Upper lobe of left lung (tissue), 6 donors: Measurements from ENCODE around the gene RAB11FIP3. TPM values are rescaled to one million over a fixed set of nuclear protein-coding genes. Genes with fewer than 3 reads are reported as not detected.

Experiments used
- ATAC-seq, 2 donors: fragments of 200-7000 bp; cut with Tn5 transposase; one replicate each; pipeline ENCODE4 v1.9.1; 2022; ENCODE audit warnings: mild to moderate bottlenecking in 2 of 2, moderate library complexity in 2 of 2; ENCODE audit not compliant: low FRiP score in 2 of 2
- DNase-seq, 2 donors: peaks; one replicate each; pipeline ENCODE4 v3.0.0-alpha.2; 2019 to 2020
- H3K27ac ChIP-seq, 4 donors: fragments of 200-600 bp; sonication (generic); one replicate each; pipeline ENCODE4 v1.5.1; 2016 to 2019
- H3K27me3 ChIP-seq, 4 donors: fragments of 200-600 bp; sonication (generic); one replicate each; pipeline ENCODE4 v1.5.1; 2017 to 2019
- H3K36me3 ChIP-seq, 4 donors: fragments of 200-600 bp; sonication (generic); one replicate each; pipeline ENCODE4 v1.5.1; 2016 to 2019
- H3K4me1 ChIP-seq, 4 donors: fragments of 200-600 bp; sonication (generic); one replicate each; pipeline ENCODE4 v1.5.1; 2018 to 2019
- H3K4me3 ChIP-seq, 4 donors: fragments of 200-600 bp; sonication (generic); one replicate each; pipeline ENCODE4 v1.5.1; 2017 to 2019; ENCODE audit warnings: mild to moderate bottlenecking in 2 of 4, moderate library complexity in 1 of 4
- H3K9me3 ChIP-seq, 4 donors: fragments of 200-600 bp; sonication (generic); one replicate each; pipeline ENCODE4 v1.5.1; 2018 to 2019
- EP300 ChIP-seq, 4 donors: sonication (generic); formaldehyde crosslinking; IDR thresholded peaks; one replicate each; pipeline ENCODE4 v1.5.1; 2017; ENCODE audit warnings: antibody characterized with exemption in 4 of 4, control low read depth in 2 of 4
- POLR2A ChIP-seq, 4 donors: fragments of 450-650 bp; IDR thresholded peaks; one replicate each; pipeline ENCODE4 v1.5.1; 2016 to 2017; ENCODE audit warnings: antibody characterized with exemption in 4 of 4, mild to moderate bottlenecking in 2 of 4
- POLR2AphosphoS5 ChIP-seq, 2 donors: sonication (generic); formaldehyde crosslinking; IDR thresholded peaks; one replicate each; pipeline ENCODE4 v1.5.1; 2017; ENCODE audit warnings: antibody characterized with exemption in 2 of 2
- WGBS, 2 donors: methylation state at CpG; one replicate each; pipeline ENCODE4 v1.1.5; 2017 to 2018; 5-methylcytosine and 5-hydroxymethylcytosine counted together
- total RNA-seq, 6 donors: library from RNA; depleted of rRNA in 4 of 6; stranded (reverse); fragments of >200 nt in 4 of 6; gene quantifications; one replicate each; pipeline versions ENCODE4 v1.1.0 to v1.2.1, GENCODE V29; 2016 to 2021
- TF ChIP-seq, protein P1 (sequence below), 6 experiments: fragments of 450-650 bp in 4 of 6; fragments of 200-600 bp in 2 of 6; sonication (generic) in 2 of 6; IDR thresholded peaks; one replicate each; pipeline ENCODE4 v1.5.1; 2016 to 2019; ENCODE audit warnings: antibody characterized with exemption in 6 of 6
- donor health status: DM: no; HTN: no; CAD: no; lungs with moderate emphysema.
- donor health status: DM: no; HTN: yes; CAD: no; lungs with severe emphysema.

RAB11FIP3 gene
- total RNA-seq, 6 donors from 2014 or later: 38.9 to 95.3 (median 43.8) TPM

DNA sequence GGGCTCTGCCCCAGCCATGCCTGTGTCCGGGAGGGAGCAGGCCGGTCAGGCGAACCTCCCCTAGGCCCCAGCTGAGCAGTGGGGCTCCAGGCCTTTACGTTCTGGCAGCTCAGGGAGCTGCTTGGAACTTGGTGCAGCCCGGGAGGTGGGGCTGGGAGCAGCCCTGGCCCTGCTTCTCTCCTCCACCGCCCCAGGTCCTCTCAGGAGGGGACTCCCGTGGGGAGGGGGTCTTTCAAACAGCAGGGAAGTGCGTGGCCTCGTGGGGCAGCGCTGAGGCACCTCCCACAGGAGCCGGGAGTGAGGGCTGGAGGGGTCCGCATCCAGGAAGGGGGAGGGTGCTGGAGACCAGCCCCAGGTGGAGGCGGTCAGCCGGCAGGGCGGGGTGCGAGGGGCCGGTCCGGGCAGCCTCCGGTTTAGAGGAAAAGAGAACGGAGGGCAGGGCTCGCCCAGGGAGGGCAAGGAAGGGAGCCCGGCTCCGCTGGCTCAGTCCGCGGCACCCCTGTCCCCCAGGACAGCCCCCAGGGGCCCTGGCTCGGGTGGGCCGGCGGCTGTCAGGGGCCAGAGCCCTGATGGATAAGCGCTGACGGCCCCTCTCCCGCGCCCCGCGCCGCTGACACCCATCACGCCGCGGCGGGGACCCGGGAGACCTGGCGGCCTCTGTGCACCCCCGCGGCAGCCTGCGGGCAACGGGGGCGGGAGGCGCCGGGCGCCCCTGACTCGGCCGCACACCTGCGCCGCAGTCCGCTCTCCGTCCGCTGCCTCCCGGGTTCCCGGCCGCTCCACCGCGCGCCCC is 134.2 kb downstream of the RAB11FIP3 start:
- WGBS, 2 donors: 20 to 21% methylated on average over 8 to 18 of the region's 62 CpGs
- peaks cover 1 to 30% (median 14%) of the 10 kb centered on the region in 4 donors for H3K27me3 ChIP-seq
- no peaks in the 10 kb centered on the region for H3K9me3 ChIP-seq
- H3K36me3 ChIP-seq: no peaks in the 10 kb centered on the region
- no peak for ATAC-seq
- DNase-seq: no peak
- no peak overlapping the region for H3K27ac ChIP-seq
- TF ChIP-seq, protein P1, sequence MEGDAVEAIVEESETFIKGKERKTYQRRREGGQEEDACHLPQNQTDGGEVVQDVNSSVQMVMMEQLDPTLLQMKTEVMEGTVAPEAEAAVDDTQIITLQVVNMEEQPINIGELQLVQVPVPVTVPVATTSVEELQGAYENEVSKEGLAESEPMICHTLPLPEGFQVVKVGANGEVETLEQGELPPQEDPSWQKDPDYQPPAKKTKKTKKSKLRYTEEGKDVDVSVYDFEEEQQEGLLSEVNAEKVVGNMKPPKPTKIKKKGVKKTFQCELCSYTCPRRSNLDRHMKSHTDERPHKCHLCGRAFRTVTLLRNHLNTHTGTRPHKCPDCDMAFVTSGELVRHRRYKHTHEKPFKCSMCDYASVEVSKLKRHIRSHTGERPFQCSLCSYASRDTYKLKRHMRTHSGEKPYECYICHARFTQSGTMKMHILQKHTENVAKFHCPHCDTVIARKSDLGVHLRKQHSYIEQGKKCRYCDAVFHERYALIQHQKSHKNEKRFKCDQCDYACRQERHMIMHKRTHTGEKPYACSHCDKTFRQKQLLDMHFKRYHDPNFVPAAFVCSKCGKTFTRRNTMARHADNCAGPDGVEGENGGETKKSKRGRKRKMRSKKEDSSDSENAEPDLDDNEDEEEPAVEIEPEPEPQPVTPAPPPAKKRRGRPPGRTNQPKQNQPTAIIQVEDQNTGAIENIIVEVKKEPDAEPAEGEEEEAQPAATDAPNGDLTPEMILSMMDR (IDR thresholded peaks at IDR 0.05): no peak
- TF ChIP-seq POLR2AphosphoS5 (IDR thresholded peaks at IDR 0.05) (no peak), POLR2A (IDR thresholded peaks at IDR 0.05) (no peak), EP300 (IDR thresholded peaks at IDR 0.05) (no peak)
- H3K4me3 ChIP-seq: no peak overlapping the region
- peaks cover 0 to 17% (median 6%) of the 10 kb centered on the region in 4 donors for H3K4me1 ChIP-seq

DNA sequence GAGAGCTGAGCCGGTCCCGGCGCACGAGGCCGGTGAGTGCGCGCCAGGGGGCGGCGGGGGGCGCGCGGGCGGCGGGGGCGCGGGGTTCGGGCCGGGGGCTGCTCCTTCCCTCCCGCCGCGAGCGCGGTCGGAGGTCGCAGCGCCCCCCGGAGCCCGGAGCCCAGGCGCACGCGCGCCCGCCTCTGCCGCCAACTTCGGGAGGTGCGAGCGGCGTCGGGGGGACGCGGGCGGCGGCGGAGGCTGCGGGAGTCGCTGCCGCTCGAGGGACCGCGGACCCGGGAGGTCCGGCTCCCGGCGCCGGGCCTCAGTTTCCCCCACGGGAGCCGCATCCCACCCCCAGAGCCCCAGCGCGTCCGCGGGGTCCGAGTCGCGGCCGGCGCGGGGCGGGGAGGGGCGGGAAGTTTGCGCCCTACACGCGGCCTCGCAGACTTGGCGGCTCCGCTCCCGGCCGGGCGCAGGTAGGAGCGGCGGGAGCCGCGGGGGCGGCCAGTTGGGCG is 134.8 kb downstream of the RAB11FIP3 start, which contains the start of gene PRR35:
PRR35 (plus strand) TSS at position 191 of the 497 bp plus-strand sequence. CDS start 2,901 bp downstream, outside the sequence.
- peaks cover 0 to 21% (median 6%) of the 10 kb centered on the region in 4 donors for H3K4me1 ChIP-seq
- H3K27ac ChIP-seq: no peak within 1 kb of the TSS
- H3K36me3 ChIP-seq: no peaks in the 10 kb centered on the region
- no peaks in the 10 kb centered on the region for H3K9me3 ChIP-seq
- ATAC-seq: no peak
- no peak within 1 kb of the TSS for H3K4me3 ChIP-seq
- TF ChIP-seq, protein P1 (IDR thresholded peaks at IDR 0.05): no peak
- no peak for TF ChIP-seq POLR2A (IDR thresholded peaks at IDR 0.05)
- no peak for TF ChIP-seq EP300 (IDR thresholded peaks at IDR 0.05)
- TF ChIP-seq POLR2AphosphoS5 (IDR thresholded peaks at IDR 0.05): no peak
- peaks cover 1 to 30% (median 14%) of the 10 kb centered on the region in 4 donors for H3K27me3 ChIP-seq
- 0% methylated on average over 6 of the region's 84 CpGs; no CpG with 5 or more reads in 1 of the 2 donors for WGBS, 2 donors
- DNase-seq: no peak

DNA sequence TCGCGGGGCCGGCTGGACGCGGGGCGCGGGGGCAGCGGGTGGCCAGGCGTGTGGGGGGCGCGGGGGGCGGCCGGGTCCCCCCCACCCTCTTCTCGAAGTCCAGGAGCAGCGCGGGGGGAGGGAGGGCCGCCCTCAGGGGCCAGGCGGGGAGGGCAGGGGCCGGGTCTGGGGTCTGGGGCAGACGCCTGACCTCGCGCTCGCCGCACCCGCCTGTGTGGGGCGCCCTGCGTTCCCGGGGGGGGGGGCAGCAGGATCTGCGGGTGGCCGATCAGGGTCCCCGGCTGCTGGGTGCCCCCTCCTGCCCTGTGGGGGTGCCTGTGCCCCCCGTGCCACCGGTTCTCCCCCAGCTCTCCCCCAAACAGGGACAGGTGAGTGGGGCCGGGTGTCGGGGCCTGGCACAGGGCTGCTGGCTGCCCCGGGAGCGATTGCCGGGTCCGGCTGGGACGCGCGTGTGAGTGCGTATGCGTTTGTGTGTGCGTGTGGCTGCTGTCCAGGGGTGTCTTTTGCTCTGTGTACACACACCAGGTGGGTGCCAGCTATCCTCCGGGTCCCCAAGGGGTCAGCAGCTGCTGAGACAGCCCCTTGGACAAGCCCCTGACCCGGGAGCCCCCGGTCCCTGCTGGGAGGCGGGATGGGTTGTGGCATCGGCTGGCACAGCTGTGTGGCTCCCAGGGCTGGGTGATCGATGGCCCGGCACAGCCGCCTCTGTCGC is 135.4 kb downstream of the RAB11FIP3 start:
- Histone ChIP-seq H3K9me3 (no peaks in the 10 kb centered on the region), H3K36me3 (no peaks in the 10 kb centered on the region), H3K4me1 (peaks cover 1 to 27% (median 6%) of the 10 kb centered on the region in 4 donors), H3K4me3 (no peak overlapping the region), H3K27ac (no peak overlapping the region), H3K27me3 (peaks cover 1 to 30% (median 14%) of the 10 kb centered on the region in 4 donors)
- ATAC-seq: no peak
- TF ChIP-seq POLR2A (IDR thresholded peaks at IDR 0.05): no peak
- TF ChIP-seq, protein P1 (IDR thresholded peaks at IDR 0.05): no peak
- TF ChIP-seq POLR2AphosphoS5 (IDR thresholded peaks at IDR 0.05): no peak
- TF ChIP-seq EP300 (IDR thresholded peaks at IDR 0.05): no peak
- 24 to 50% methylated on average over 9 to 17 of the region's 54 CpGs for WGBS, 2 donors
- DNase-seq: no peak

DNA sequence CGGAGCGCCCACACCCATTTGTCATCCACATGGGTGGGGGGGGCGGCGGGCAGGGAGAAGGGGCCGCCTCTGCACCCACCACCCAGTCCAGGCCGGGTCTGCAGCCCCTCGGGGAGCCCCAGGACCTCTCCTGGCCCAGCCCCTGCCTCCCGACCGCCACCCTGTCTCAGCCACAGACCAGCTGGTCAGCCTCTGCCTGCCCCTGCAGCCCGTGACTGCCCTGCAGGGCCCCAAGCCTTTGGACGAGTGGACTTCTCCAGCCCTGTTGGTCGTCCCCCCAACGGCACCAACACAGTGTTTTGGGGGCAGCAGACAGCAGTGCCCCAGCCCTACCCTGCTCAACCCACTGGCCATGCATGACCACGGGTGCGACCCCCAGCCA is 136.0 kb downstream of the RAB11FIP3 start:
- no peaks in the 10 kb centered on the region for H3K36me3 ChIP-seq
- peaks cover 7 to 32% (median 10%) of the 10 kb centered on the region in 4 donors for H3K4me1 ChIP-seq
- DNase-seq: no peak
- no peak overlapping the region for H3K27ac ChIP-seq
- H3K27me3 ChIP-seq: peaks cover 1 to 30% (median 14%) of the 10 kb centered on the region in 4 donors
- 69% methylated on average over 11 of the region's 15 CpGs; no CpG with 5 or more reads in 1 of the 2 donors for WGBS, 2 donors
- H3K4me3 ChIP-seq: no peak overlapping the region
- TF ChIP-seq POLR2A (IDR thresholded peaks at IDR 0.05) (no peak), POLR2AphosphoS5 (IDR thresholded peaks at IDR 0.05) (no peak), EP300 (IDR thresholded peaks at IDR 0.05) (no peak)
- TF ChIP-seq, protein P1 (IDR thresholded peaks at IDR 0.05): no peak
- ATAC-seq: no peak
- H3K9me3 ChIP-seq: no peaks in the 10 kb centered on the region
